GM21737 (cell line): Measurements from ENCODE around the gene MTREX.

Experiments used
- ATAC-seq: cut with Tn5 transposase; IDR thresholded peaks from one replicate; pipeline ENCODE4 v1.9.1; 2021; ENCODE audit warnings: mild to moderate bottlenecking, moderate library complexity; ENCODE audit not compliant: unreplicated experiment

Gene MTREX

GRCh38 chr5:55426455-55426854 is 118.7 kb downstream of the MTREX start:
- ATAC-seq = no peak

GRCh38 chr5:55427157-55427556 is 119.4 kb downstream of the MTREX start:
- no peak for ATAC-seq

GRCh38 chr5:55429221-55429612 is 121.4 kb downstream of the MTREX start:
- ATAC-seq = no peak

GRCh38 chr5:55429613-55430253 is 121.9 kb downstream of the MTREX start:
- ATAC-seq = no peak

- no peak for ATAC-seq
These were observed 124.8 kb downstream of the MTREX start for GRCh38 chr5:55432549-55432948.

- ATAC-seq = no peak
These were observed 129.7 kb downstream of the MTREX start for GRCh38 chr5:55437452-55437851.

- ATAC-seq = no peak
These were observed 130.0 kb downstream of the MTREX start for GRCh38 chr5:55437859-55438206.

- ATAC-seq = no peak
These were observed 131.2 kb downstream of the MTREX start for GRCh38 chr5:55438998-55439397.

GRCh38 chr5:55440188-55440646 is 132.4 kb downstream of the MTREX start:
- ATAC-seq = no peak

- no peak for ATAC-seq
These were observed 133.4 kb downstream of the MTREX start for GRCh38 chr5:55441107-55441771.

- ATAC-seq = no peak
These were observed 134.2 kb downstream of the MTREX start for GRCh38 chr5:55441954-55442353.

GRCh38 chr5:55445791-55446190 is 138.0 kb downstream of the MTREX start:
- ATAC-seq = no peak

- no peak for ATAC-seq
These were observed 139.0 kb downstream of the MTREX start for GRCh38 chr5:55446640-55447351.

- no peak for ATAC-seq
These were observed 142.4 kb downstream of the MTREX start for GRCh38 chr5:55450050-55450765.

- ATAC-seq = no peak
These were observed 144.2 kb downstream of the MTREX start for GRCh38 chr5:55451976-55452375.

- no peak for ATAC-seq
These were observed 145.4 kb downstream of the MTREX start for GRCh38 chr5:55453211-55453610.

GRCh38 chr5:55454282-55454681 is 146.5 kb downstream of the MTREX start:
- ATAC-seq = no peak

- ATAC-seq = no peak
These were observed 148.6 kb downstream of the MTREX start for GRCh38 chr5:55456216-55456895.

- ATAC-seq = no peak
These were observed 151.8 kb downstream of the MTREX start for GRCh38 chr5:55459572-55459971.

- ATAC-seq = no peak
These were observed 155.8 kb downstream of the MTREX start for GRCh38 chr5:55463613-55464012.
